Middle frontal gyrus (tissue), 1 donor: ENCODE measurements around the gene ZNF532.
"Not testable (repeated sequence)": the region's sequence is repeated elsewhere in the genome, so short reads cannot be mapped to it uniquely, and the experiment has no call there.

ENCODE experiments used
- DNase-seq: peaks from one replicate; pipeline ENCODE4 v3.0.0-alpha.2; 2015; ENCODE audit warnings: low spot score; ENCODE audit errors: extremely low spot score

ZNF532 gene

DNA sequence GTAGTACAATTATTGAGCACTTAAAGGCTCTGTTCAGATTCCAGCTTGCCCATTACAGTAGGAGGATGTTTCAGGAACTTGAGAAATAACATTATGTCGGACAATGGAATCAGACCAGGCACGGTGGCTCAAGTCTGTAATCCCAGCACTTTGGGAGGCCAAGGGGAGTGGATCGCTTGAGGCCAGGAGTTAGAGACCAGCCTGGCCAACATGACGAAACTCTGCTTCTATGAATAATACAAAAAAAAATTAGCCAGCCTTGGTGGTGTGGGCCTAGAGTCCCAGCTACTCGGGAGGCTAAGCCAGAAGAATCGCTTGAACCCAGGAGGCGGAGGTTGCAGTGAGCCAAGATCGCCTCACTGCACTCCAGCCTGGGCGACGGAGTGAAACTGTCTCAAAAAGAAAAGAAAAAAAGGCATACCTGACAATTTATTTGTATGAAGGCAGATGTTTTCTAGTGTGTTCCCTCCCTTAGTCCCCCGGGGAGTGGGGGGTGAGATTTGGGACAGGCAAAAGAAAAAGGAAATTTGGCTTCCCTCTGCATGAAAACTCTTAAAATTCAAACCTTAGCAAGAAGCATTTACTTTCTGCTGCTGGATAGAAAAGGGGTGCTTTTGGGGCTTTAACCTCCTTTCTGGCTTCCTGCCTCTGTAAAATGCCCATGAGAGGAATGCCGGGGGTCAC, 13.7 kb upstream of the ZNF532 start:
- no peak for DNase-seq

DNA sequence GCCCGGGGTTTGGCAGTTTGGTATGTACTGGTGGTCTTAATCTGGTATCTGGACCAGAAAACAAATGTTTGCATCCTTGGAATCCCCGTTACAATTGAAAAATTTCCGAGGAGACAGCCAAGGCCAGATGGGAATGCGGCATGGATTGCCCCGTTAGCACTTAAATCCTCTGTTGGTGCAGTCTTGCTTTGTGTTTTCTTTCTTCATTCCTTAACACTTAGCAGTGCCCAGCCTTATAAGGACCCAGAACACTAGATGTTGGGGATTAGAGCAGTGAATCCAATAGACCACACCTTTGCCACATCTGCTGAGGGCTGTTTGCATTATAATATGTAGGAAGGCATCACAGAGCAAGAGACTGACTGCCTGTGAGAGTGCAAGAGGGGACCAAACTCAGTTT, 12.8 kb upstream of the ZNF532 start:
- DNase-seq: no peak

DNA sequence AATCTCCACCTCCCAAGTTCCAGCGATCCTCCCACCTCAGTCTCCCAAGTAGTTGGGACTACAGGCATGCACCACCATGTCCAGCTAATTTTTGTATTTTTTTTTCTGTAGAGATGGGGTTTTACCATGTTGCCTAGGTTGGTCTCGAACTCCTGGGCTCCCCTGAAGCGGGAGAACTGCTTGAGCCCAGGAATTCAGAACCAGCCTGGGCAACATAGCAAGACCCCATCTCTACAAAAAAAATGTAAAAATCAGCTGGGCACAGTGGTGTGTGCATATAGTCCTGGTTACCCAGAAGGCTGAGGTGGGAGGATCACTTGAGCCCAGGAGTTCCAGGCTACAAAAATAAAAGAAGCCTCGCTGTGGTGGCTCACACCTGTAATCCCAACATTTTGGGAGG, 12.0 kb upstream of the ZNF532 start:
- DNase-seq: no peak

GRCh38 chr18:58853561-58853960, 11.1 kb upstream of the ZNF532 start:
- DNase-seq: no peak

DNA sequence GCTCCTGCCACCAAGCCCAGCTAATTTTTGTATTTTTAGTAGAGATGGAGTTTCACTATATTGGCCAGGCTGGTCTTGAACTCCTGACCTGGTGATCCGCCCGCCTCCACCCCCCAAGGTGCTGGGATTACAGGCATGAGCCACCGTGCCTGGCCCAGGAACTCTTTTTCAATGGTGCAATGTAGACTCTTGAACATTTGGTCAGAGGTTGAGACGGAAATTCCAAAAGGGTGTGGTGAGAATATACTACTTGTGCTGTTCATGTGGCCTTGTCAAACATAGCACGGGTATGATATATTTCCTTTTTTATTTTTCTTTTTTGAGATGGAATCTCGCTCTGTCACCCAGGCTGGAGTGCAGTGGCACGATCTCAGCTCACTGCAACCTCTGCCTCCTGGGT, 9.2 kb upstream of the ZNF532 start:
- DNase-seq: not testable (repeated sequence)

- no peak for DNase-seq
These were observed 7.8 kb upstream of the ZNF532 start for GRCh38 chr18:58856881-58857280.

GRCh38 chr18:58858591-58859468, 5.8 kb upstream of the ZNF532 start:
- no peak for DNase-seq

DNA sequence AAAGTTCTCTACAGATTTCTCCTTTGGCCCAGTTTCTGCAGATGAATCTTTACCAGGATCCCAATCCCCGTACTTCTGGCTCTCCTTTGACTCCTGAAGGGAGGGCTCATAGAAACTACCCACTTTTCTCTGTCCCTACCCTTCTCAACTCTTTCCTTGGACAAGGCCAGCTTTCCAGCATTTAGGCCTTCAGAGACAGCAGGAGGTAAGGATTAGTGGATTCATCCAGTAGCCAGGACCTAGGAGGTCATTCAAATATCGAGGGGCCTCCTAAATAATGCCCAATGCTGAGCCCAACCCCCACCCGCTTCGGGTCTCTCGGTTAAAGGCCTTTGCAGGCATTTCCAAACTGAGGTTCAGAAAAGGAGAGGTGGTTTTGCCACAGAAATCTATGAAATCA, 4.8 kb upstream of the ZNF532 start:
- DNase-seq: no peak

- no peak for DNase-seq
These were observed 3.9 kb upstream of the ZNF532 start for GRCh38 chr18:58860747-58861231.

- no peak for DNase-seq
These were observed 3.3 kb upstream of the ZNF532 start for GRCh38 chr18:58861353-58861752.

DNA sequence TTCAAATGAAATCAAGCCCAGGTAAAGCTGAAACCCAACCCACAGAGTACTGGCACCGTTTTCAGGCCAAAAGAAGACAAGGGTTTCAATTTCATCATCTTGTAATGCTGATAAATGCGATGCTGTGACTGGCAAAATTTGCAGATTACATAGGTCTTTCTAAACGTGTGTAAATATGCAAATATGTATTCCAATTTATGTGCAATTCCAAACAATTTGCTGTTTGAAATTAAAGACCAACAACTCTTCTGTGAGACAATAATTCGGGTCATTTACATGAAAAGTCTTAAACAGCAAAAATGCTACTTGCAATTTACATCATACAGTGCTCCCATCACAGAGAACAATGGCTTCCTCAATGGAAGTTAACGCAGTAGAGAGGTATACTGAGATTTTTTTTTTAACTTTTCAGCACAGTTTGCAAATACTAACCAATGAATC, 2.8 kb upstream of the ZNF532 start:
- no peak for DNase-seq

DNA sequence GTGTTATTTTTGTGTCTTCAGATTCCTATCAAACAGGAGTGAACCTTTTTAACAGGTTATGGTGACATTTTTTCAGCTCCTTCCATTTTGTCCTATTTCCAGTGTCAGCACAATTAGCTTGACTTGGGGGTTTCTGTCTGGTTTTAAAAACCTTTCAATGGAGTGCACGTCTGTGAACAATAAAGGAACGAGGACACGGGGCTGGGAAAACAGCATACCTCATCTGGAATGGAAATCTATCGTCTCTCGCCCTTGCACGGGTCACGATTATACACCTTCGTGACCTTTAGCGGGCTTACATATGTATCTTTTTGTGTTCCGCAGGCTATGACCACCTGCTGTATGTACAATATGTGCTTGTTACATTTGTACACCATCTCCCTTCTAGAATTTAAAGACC, 2.3 kb upstream of the ZNF532 start:
- no peak for DNase-seq

DNA sequence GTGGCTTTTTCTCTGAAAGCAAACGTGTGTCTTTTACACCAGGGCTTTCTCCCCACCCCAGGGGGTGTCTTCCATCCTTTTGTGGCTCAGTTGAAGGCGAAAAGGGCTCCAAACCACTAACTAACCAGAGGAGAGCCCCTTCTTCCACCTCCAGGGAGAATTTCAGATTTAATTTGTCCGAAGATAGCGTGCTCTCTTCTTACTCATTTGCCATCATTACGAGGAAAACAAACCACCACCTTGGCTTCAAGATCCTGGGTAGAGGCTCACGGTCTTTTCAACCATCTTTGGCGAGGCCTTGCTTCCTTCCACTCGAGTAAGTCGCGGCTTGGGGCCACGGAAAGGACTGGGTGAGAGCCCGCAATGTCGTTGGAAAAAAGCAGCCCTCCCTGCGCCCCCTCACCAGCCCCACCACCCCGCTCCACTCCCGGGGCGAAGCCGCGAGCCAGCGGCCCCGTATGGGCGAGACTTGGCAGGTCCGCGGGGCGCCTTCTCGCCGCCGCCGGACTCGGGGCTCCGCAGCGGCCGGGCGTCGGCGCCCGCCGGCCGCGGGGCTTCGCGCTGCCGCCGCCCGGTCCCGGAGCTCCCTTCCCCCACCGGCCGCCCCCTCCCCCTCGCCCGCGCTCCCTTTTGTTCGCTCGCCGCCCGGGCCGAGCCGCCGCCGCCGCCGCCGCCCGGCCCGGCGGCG, 1.7 kb upstream of the ZNF532 start:
- no peak for DNase-seq

DNA sequence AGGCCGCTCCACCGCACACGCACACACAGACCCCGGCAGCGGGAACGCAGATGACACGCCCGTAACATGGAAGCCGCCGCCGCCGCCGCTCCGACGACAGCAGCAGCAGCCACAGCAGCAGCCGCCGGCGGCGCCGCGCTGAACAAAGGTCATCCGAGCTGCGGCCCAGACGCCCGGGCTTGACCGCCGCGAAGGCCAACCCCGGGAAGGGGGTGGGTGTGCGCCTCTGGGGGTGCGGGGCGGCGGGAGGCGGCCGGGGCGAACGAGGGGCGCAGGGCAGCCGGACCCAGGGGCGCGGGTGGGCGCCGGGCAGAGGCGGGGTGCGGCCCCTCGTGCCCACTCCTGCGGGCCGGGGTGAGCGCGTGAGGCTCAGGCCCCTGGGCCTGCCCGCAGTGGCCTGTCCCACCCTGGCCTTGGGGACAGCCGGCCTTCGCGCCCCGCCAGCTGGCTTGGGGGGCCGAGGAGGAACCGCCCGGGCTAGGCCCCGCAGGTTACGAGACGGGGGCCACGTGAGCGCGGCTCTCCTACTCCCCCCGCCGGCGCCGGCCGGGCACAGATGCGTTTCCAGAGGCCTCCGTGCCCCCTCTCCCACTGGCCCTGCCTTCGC, 1.0 kb upstream of the ZNF532 start:
- DNase-seq: no peak

DNA sequence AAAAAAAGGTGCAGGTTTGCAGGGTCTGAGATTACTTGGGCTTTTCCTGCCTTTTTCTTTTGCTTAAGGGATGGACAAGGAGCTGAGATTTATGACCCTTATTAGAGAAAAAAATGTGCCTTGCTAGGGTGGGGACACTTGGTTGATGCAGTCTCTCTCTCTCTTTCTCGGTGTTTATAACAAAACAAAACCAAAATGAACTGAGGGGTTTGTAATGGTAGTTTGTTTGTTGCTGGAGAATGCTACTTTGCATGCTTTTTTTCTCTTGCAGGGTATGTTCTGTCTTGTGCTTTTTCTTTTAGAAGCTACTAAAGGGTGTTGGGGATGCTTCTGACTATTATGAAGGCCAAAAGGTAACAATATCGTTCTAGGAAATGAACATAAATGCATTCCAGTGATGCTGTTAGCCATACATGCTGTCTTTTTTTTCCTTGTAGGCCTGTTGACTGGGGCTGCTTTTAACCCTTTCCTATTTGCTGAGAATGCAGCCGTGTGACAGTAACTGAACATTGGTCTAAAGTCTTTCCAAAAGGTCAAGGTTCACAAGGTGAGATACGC, 435 bp downstream of the ZNF532 start:
- no peak for DNase-seq

DNA sequence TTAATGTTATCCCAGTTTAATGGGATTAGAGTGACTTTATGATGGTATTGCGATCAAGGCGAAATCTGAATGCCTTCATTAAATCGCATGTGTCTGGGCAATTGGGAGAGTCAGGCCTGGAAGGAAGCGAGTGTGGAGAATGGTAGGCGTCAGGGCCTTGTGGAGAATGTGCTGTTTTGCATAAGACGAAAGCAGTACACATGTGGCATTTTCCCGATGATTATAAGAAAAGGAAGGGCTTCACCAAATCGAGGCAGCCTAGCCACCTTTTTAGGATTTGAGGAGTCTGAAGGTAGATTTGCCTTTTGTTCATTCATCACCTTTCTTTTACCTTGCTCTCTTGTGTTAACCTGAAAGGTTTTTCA, 1.0 kb downstream of the ZNF532 start:
- DNase-seq: no peak

DNA sequence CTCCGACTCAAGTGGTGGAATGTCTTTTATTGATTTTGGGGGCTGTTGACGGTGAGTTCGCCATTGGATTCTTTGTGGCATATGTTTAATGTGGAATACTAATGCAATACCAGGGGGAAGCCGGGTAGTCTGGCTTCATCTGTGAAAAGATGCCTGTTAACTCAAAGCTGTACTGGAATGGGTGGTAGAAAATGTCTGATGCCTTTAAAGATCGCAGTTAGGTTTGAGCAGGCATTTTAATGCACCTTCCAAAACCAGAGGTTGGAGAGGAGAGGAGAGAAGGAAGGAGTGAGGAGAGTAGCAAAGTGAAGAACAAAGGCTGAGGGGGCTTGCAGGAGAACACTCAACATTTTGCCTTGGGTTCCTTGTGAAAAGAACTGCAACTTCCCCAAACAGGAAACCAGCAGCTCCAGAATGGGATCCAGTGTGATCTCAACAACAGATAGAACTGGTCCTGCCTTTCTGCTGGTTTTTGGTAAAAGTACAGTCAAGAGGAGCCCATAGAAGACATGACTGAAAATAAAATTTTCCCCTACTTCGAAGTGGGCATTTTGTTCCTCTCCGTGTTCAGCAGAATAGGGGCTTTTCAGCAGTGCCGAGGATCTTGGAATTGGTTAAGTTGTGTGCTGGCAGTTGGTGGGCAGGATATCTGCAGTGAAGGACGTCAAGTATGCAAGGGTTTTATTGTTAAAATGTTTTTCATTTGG, 1.5 kb downstream of the ZNF532 start:
- DNase-seq: no peak

DNA sequence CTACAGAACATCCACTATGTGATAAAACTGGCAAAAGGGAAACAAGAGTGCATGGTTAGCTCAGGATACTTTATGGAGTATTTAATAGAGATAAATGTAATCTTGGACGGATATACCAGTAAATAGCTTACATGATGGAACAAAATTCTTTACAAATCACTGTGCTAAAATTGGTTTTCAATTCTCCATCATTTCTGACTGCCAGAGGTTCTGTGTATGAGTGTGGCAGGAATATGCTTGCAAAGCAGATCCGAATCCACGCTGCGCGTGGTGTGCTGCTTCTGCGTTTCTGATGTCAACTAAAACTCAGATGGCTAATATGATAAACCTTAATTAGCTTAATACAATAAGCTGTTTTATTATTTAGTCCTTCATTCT, 2.1 kb downstream of the ZNF532 start:
- DNase-seq: no peak

GRCh38 chr18:58867281-58867961, 2.7 kb downstream of the ZNF532 start:
- no peak for DNase-seq

DNA sequence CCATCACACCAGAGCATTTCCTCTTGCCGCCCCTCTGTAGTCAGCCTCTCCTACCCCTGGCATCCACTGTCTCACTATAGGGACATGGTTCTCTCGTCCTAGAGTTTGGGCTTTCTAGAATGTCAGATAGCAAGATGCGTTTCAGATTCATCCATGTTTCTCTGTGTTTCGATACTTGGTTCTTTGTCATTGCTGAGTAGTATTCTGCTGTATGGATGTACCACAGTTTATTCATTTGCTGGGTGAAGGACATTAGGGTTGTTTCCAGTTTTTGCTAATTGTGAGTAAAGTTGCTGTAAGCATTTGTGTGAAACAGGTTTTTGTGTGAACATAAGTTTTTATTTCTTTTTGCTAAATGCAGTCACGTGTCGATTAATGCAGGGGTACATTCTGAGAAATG, 3.8 kb downstream of the ZNF532 start:
- DNase-seq: no peak
